Activated CD4-positive, alpha-beta T cell treated with anti-CD3 and anti-CD28 coated beads for 36 hours (primary cell): ENCODE measurements around the gene AEBP2. TPM values are rescaled to one million over a fixed set of nuclear protein-coding genes. Genes with fewer than 3 reads are reported as not detected.
"Not testable (repeated sequence)": the region's sequence is repeated elsewhere in the genome, so short reads cannot be mapped to it uniquely, and the experiment has no call there.

Experiments used
- ATAC-seq: fragments of 200-7000 bp; cut with Tn5 transposase; one replicate; pipeline ENCODE4 v1.10.0; 2021; ENCODE audit warnings: mild to moderate bottlenecking, moderate library complexity
- CTCF ChIA-PET: fragments of 350-600 bp; sonication (Branson Sonifier 250); formaldehyde crosslinking; loops from one replicate; lab custom pipeline; 2021; ENCODE audit warnings: antibody characterized with exemption; lab: Charles Lee
- POLR2A ChIA-PET: fragments of 350-600 bp; sonication (Branson Sonifier 250); formaldehyde crosslinking; loops from one replicate; lab custom pipeline; 2021; ENCODE audit warnings: antibody characterized with exemption, inconsistent platforms; lab: Charles Lee
- DNase-seq: peaks from one replicate; pipeline ENCODE4 v3.0.0-alpha.2; 2020
- H3K27ac Mint-ChIP-seq: one replicate; pipeline ENCODE4 v1.8.0; 2021; ENCODE audit warnings: mixed read lengths
- H3K27me3 Mint-ChIP-seq: one replicate; pipeline ENCODE4 v1.8.0; 2021; ENCODE audit warnings: mixed read lengths
- H3K36me3 Mint-ChIP-seq: one replicate; pipeline ENCODE4 v1.8.0; 2021; ENCODE audit warnings: low read depth, mixed read lengths
- H3K4me1 Mint-ChIP-seq: one replicate; pipeline ENCODE4 v1.8.0; 2021; ENCODE audit warnings: mixed read lengths
- H3K4me3 Mint-ChIP-seq: one replicate; pipeline ENCODE4 v1.8.0; 2021; ENCODE audit warnings: mild to moderate bottlenecking, moderate library complexity, mixed read lengths
- H3K9me3 Mint-ChIP-seq: one replicate; pipeline ENCODE4 v1.8.0; 2021; ENCODE audit warnings: low read depth, mixed read lengths
- intact Hi-C, 2 experiments: fragments of 100-400 bp; cut with DNase I in 1 of 2; cut with micrococcal nuclease in 1 of 2; formaldehyde crosslinking; loops; one replicate each; pipeline versions ENCODE4 v1.14.2 to v1.15.1; 2022 to 2024; cut with DNase I, micrococcal nuclease
- total RNA-seq, 2 experiments: library from RNA; stranded (reverse); gene quantifications; one replicate each; pipeline ENCODE4 v1.2.3, GENCODE V29; 2021

The AEBP2 gene
- total RNA-seq, 2 experiments from 2014 or later: 44.2 to 52.9 TPM

DNA sequence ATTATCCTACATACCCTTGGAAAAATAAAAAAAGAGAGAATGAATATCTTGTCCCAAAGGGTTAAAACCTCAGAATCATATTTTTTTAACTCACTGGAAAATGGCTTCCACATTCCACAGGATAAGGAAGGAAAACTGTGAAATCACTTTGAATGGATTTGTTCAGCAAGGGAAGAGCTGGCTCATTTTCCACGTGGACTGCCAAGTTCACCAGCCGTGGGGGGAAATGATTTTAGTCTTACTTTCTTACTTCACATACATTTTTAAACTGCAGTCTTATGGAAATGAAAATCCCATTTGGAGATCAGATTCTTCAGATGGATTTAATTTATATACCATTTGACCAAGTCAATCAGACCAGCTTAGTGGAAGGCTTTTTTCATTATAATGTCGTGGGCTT is 29.9 kb upstream of the AEBP2 start:
- intact Hi-C loops: no loop called here
- peaks cover 2% of the 10 kb centered on the region for H3K27me3 Mint-ChIP-seq
- CTCF ChIA-PET: no interaction called here
- peaks cover 3% of the 10 kb centered on the region for H3K4me1 Mint-ChIP-seq
- no peak for DNase-seq
- H3K27ac Mint-ChIP-seq: no peak overlapping the region
- ATAC-seq: no peak
- H3K4me3 Mint-ChIP-seq: no peak overlapping the region
- H3K9me3 Mint-ChIP-seq: no peaks in the 10 kb centered on the region
- POLR2A ChIA-PET: no interaction called here
- peaks cover 3% of the 10 kb centered on the region for H3K36me3 Mint-ChIP-seq

DNA sequence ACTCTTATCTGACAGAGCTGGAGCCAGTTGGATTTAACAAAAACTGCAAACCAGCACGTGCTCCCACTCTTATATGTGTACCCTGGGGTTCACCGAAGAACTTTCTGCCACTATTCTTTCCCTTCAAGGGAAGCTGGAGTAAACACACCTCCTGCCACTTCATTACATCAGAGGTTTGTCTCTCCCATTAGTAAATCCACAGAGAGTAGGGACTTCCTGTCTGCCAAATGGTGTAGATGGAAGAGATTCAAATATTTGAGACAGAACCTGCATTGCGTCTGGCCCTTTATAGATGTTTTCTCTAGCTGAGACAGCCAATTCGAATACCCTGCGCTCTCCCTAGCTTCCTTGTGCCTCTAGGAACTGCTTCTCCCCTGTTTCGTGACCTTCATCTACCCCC is 29.1 kb upstream of the AEBP2 start:
- Mint-ChIP-seq H3K27me3 (peaks cover 2% of the 10 kb centered on the region), H3K9me3 (no peaks in the 10 kb centered on the region), H3K27ac (no peak overlapping the region), H3K4me1 (no peaks in the 10 kb centered on the region), H3K4me3 (no peak overlapping the region), H3K36me3 (no peaks in the 10 kb centered on the region)
- ChIA-PET POLR2A (no interaction called here), CTCF (no interaction called here)
- DNase-seq (no peak), ATAC-seq (no peak)
- intact Hi-C loops: no loop called here

DNA sequence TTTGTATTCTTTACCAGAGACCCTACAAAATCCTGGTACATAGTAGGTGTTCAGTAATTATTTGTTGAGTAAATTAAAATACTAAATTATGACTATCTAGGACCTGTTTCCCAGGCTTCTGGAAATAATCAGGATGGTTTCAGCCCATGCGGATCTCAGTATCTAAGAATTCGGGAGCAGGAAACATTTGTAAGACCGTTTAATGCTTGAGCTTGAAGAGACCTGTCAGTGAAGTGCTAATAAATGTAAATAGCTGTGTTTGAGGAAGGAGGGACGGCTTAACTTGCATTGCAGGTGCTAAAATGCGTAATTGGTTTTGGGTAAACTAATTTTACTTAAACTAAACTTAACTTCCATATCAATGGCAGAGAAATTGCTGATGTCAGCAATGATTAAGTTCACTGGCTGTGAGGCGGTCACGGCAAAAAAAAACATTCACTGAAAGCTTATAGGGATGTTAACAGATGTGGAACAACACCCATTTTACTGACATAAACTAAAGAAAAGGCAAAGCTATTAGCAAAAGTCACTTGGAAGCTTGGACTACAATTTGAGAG is 28.6 kb upstream of the AEBP2 start:
- ATAC-seq: no peak
- no peak for DNase-seq
- intact Hi-C loops: no loop called here
- Mint-ChIP-seq H3K4me3 (no peak overlapping the region), H3K27ac (no peak overlapping the region), H3K9me3 (no peaks in the 10 kb centered on the region), H3K36me3 (no peaks in the 10 kb centered on the region), H3K27me3 (peaks cover 2% of the 10 kb centered on the region), H3K4me1 (no peaks in the 10 kb centered on the region)
- ChIA-PET POLR2A (no interaction called here), CTCF (no interaction called here)

DNA sequence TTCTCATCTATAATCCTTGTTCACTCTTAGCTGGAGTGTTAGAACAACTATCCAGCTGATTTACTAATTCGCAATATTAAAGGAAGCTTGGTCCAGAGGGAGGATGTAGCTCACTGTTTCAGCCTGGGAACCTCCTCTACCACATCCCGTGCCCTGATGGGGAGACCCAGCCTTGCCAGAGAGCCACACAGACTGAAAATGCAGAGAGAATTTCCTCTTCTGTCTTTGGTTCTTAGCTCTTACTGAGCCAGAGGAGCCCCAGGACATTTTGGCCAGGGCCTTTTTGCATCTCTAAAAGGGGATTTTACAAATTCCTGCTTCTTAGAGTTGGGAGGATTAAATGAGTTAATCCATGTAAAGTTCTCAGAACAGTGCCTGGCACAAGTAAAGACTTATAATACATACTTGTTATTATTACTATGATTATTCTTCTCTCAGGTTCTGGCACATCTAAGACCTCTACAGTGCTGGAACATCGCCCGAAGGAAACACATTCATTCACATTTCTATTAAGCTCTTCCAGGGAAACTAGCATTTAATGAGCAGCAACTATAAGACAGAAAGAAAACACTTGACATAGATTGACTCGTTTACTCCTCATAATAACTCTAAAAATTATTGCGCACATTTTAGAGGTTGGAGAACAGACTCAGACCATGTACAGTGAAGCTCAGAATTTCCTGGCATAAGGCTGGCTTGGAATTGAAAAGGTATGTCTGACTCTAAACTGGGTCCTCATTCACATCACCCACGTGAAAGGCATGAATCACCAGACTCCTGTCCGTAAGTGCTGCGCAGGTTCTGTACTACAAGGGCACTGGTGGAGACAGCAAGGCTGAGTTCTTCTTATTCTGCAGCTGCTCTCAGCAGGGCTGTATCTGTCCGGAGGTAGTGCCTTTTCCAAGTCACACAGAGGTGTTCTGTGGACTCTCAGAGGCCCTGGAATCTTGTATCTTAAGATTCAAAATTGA is 27.8 kb upstream of the AEBP2 start:
- H3K4me1 Mint-ChIP-seq: no peaks in the 10 kb centered on the region
- ChIA-PET CTCF (interaction anchor here (0.6 to 0.7 kb wide), 2 partner anchors 24 to 598 kb away, joined by 3 read pairs; no protein-coding TSS in a partner anchor), POLR2A (no interaction called here)
- H3K27ac Mint-ChIP-seq: no peak overlapping the region
- no peaks in the 10 kb centered on the region for H3K9me3 Mint-ChIP-seq
- H3K36me3 Mint-ChIP-seq: no peaks in the 10 kb centered on the region
- H3K27me3 Mint-ChIP-seq: peaks cover 2% of the 10 kb centered on the region
- intact Hi-C loops: no loop called here
- no peak overlapping the region for H3K4me3 Mint-ChIP-seq
- ATAC-seq (no peak), DNase-seq (no peak)

DNA sequence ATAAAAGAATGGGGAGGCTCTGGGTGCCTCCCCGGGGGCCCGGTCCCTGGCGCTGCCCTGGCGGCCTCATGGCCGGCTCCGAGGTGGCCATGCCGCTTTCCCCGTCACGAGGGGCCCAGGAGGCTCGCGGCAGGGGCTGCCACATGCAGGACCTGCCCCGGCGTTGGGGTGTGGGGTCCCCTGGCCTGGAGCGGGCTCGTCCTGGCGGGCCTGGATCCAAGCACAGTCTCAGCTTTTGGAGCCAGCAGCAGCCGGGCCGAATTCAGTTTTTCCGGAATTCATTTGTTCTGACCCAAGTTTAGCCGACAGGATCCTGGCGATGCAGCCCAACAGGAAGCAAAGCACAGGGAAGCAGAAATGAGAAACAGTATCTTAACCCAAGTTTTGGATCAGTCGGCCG is 26.4 kb upstream of the AEBP2 start:
- H3K4me1 Mint-ChIP-seq: no peaks in the 10 kb centered on the region
- DNase-seq: no peak
- H3K27me3 Mint-ChIP-seq: peaks cover 2% of the 10 kb centered on the region
- POLR2A ChIA-PET: no interaction called here
- H3K36me3 Mint-ChIP-seq: peaks cover 1% of the 10 kb centered on the region
- intact Hi-C loops: no loop called here
- no peak overlapping the region for H3K27ac Mint-ChIP-seq
- H3K9me3 Mint-ChIP-seq: no peaks in the 10 kb centered on the region
- no peak overlapping the region for H3K4me3 Mint-ChIP-seq
- no peak for ATAC-seq
- CTCF ChIA-PET: no interaction called here

DNA sequence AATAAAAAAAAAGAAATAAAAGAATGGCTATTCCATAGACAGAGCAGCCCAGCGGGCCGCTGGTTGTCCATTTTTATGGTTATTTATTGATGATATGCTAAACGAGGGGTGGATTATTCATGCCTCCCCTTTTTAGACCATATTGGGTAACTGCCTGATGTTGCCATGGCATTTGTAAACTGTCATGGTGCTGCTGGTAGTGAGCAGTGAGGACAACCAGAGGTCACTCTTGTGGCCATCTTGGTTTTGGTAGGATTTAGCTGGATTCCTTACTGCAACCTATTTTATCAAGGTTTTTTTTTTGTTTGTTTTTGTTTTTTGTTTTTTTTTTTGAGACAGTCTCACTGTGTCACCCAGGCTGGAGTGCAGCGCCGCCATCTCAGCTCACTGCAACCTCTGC is 25.7 kb upstream of the AEBP2 start:
- H3K4me1 Mint-ChIP-seq, intact Hi-C loops, DNase-seq, H3K27ac Mint-ChIP-seq, H3K4me3 Mint-ChIP-seq, CTCF ChIA-PET, POLR2A ChIA-PET, H3K27me3 Mint-ChIP-seq, ATAC-seq, H3K9me3 Mint-ChIP-seq, H3K36me3 Mint-ChIP-seq: not testable (repeated sequence)

DNA sequence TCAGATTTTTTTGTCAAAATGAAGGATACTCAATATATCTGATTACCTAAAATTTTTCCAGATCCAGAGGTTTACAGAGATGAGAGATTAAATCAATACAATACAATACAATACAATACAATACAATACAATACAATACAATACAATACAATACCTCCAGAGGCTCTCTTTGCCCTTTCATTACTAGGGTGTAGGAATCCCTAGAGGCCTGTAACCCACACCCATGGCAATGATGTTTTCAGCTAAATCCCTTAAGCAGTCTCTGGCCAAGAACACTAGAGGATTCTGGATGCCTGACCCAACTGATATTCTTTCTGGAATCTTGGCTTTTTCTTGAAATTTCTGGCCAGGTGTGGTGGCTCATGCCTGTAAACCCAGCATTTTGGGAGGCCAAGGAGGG is 23.7 kb upstream of the AEBP2 start:
- no peak overlapping the region for H3K4me3 Mint-ChIP-seq
- intact Hi-C loops: no loop called here
- H3K4me1 Mint-ChIP-seq: no peaks in the 10 kb centered on the region
- no peaks in the 10 kb centered on the region for H3K9me3 Mint-ChIP-seq
- H3K27ac Mint-ChIP-seq: no peak overlapping the region
- ChIA-PET CTCF (no interaction called here), POLR2A (no interaction called here)
- peaks cover 1% of the 10 kb centered on the region for H3K36me3 Mint-ChIP-seq
- DNase-seq: no peak
- no peak for ATAC-seq
- peaks cover 1% of the 10 kb centered on the region for H3K27me3 Mint-ChIP-seq

DNA sequence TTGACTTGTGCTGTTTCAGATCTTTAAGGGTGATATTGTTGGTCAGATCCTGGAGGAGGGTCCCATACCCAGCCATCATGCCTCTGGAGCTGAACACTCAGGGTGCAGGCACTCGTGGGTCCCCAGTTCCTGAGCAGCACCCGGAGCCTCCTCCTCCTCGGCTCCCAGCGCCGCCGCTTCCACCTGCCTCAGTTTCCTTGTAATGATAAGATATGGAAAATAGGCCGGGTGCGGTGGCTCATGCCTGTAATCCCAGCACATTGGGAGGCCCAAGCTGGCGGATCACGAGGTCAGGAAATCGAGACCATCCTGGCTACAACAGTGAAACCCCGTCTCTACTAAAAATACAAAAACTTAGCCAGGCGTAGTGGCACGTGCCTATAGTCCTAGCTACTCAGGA is 20.2 kb upstream of the AEBP2 start:
- Mint-ChIP-seq H3K4me3 (no peak overlapping the region), H3K36me3 (peaks cover 1% of the 10 kb centered on the region), H3K27me3 (no peaks in the 10 kb centered on the region), H3K27ac (no peak overlapping the region), H3K4me1 (peaks cover 2% of the 10 kb centered on the region), H3K9me3 (no peaks in the 10 kb centered on the region)
- ATAC-seq (no peak), DNase-seq (no peak)
- ChIA-PET CTCF (no interaction called here), POLR2A (no interaction called here)
- intact Hi-C loops: no loop called here

DNA sequence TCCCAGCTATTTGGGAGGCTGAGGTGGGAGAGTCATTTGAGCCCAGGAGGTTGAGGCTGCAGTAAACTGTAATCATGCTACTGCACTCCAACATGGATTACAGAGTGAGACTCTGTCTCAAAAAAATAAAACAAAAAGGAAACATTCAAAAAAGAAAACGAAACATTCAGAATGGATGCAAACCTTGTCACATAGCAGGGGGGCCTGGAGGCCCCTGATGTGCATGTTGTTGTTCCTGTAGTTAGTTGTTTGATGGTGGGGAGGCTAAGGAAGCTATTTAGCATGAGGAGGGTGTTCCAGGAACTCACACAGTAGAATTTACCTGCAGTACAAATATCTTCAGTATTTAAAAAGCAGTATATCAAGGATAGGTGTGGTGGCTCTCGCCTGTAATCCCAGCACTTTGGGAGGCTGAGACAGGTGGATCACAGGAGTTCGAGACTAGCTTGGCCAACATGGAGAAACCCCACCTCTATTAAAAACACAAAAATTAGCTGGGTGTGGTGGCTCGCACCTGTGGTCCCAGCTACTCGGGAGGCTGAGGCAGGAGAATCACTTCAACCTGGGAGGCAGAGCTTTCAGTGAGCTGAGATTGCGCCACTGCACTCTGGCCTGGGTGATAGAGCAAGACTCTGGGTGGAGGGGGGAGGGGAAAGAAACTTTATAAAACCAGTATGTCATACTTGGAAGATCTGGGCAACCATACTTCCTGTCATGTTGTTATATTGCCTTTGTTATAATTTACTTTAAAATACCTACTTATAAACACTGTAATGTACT is 17.6 kb upstream of the AEBP2 start:
- ChIA-PET CTCF (interaction anchor here (0.6 kb wide), 1 partner anchor 65 kb away, joined by 3 read pairs; no protein-coding TSS in a partner anchor), POLR2A (no interaction called here)
- ATAC-seq (no peak), DNase-seq (no peak)
- intact Hi-C loops: no loop called here
- Mint-ChIP-seq H3K4me3 (no peak overlapping the region), H3K27me3 (no peaks in the 10 kb centered on the region), H3K4me1 (peaks cover 2% of the 10 kb centered on the region), H3K27ac (no peak overlapping the region), H3K9me3 (no peaks in the 10 kb centered on the region), H3K36me3 (peaks cover 1% of the 10 kb centered on the region)

DNA sequence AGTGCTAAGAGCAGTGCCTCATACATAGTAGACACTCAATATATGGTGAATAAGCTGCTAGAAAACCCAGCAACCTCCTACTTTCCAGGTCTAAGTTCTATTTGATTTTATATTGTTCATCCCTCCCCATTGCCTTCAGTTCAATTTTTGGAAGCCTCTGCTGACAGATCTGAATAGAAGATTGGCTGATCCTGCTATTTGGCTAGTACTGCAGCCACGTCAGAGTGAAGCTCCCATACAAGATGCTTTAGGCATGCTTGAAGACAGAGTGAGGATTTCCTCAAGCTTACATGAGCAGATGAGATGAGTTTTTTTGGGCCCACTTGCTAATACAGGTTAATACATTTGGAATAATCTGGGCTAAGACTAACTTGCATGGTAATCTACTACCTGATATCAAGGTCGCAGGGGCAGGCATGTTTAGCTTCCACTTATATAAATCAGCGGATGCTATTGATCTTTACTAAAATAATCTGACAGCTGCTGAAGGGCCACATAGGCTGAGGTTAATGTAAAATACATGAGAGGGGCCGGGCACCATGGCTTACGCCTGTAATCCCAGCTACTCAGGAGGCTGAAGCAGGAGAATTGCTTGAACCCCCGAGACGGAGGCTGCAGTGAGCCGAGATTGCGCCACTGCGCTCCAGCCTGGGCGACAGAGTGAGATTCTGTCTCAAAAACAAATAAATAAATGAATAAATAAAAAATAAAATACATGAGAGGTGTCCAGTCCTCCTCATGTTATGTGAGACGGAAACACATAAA is 15.9 kb upstream of the AEBP2 start:
- DNase-seq (no peak), ATAC-seq (no peak)
- Mint-ChIP-seq H3K27ac (no peak overlapping the region), H3K4me1 (peaks cover 4% of the 10 kb centered on the region), H3K9me3 (peaks cover 2% of the 10 kb centered on the region), H3K4me3 (no peak overlapping the region), H3K27me3 (peaks cover 2% of the 10 kb centered on the region), H3K36me3 (peaks cover 1% of the 10 kb centered on the region)
- intact Hi-C loops: no loop called here
- POLR2A ChIA-PET: no interaction called here
- CTCF ChIA-PET: no interaction called here

DNA sequence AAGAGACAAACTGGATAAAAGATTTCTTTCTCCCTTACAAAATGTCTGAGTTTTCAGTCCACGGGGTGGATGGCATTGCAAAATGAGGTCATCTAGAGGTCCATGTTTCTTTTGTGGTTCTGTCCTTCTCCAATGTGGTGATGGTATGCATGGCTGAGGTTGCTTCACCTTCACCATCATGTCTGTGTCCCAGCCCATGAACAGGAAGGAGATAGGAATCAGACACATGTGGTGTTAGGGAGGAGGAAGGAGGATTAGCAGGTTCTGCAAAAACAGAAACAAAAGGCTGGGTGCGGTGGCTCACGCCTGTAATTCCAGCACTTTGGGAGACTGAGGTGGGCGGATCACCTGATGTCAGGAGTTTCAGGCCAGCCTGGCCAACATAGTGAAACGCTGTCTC is 11.0 kb upstream of the AEBP2 start:
- peaks cover 1% of the 10 kb centered on the region for H3K36me3 Mint-ChIP-seq
- H3K4me1 Mint-ChIP-seq: peaks cover 18% of the 10 kb centered on the region
- H3K27ac Mint-ChIP-seq: no peak overlapping the region
- ATAC-seq (no peak), DNase-seq (no peak)
- H3K27me3 Mint-ChIP-seq: peaks cover 2% of the 10 kb centered on the region
- CTCF ChIA-PET: no interaction called here
- H3K4me3 Mint-ChIP-seq: no peak overlapping the region
- POLR2A ChIA-PET: no interaction called here
- intact Hi-C loops: no loop called here
- peaks cover 2% of the 10 kb centered on the region for H3K9me3 Mint-ChIP-seq
